Liver (tissue), 9 donors: ENCODE data around the gene MMP23B. TPM values are rescaled to one million over a fixed set of nuclear protein-coding genes. Genes with fewer than 3 reads are reported as not detected.

Source experiments
- DNase-seq: peaks from one replicate; pipeline ENCODE4 v3.0.0-alpha.2; 2017; ENCODE audit warnings: low spot score
- H3K27ac ChIP-seq, 2 donors: one replicate each; pipeline ENCODE4 v1.7.0; 2013; ENCODE audit warnings: inconsistent platforms in 2 of 2, low read length in 2 of 2, control low read depth in 1 of 2, low read depth in 1 of 2, mild to moderate bottlenecking in 1 of 2
- H3K27me3 ChIP-seq, 4 donors: one replicate each; pipeline versions ENCODE4 v1.6.1 to v1.7.0; 2013; ENCODE audit warnings: low read length in 3 of 4, inconsistent platforms in 1 of 4, mild to moderate bottlenecking in 1 of 4, moderate library complexity in 1 of 4; ENCODE audit not compliant: control insufficient read depth in 4 of 4, insufficient read depth in 4 of 4
- H3K36me3 ChIP-seq, 4 donors: one replicate each; pipeline versions ENCODE4 v1.6.1 to v1.7.0; 2013; ENCODE audit warnings: low read length in 3 of 4, mild to moderate bottlenecking in 3 of 4, low read depth in 1 of 4, moderate library complexity in 1 of 4; ENCODE audit not compliant: control insufficient read depth in 4 of 4, insufficient read depth in 3 of 4
- H3K4me1 ChIP-seq, 4 donors: one replicate each; pipeline versions ENCODE4 v1.6.1 to v1.7.0; 2013; ENCODE audit warnings: low read length in 3 of 4, mild to moderate bottlenecking in 3 of 4, moderate library complexity in 1 of 4; ENCODE audit not compliant: control insufficient read depth in 4 of 4, insufficient read depth in 4 of 4
- H3K4me3 ChIP-seq, 3 donors: one replicate each; pipeline versions ENCODE4 v1.6.1 to v1.7.0; 2013; ENCODE audit warnings: low read length in 3 of 3, control low read depth in 1 of 3, low read depth in 1 of 3, mild to moderate bottlenecking in 1 of 3
- H3K9ac ChIP-seq, 2 donors: one replicate each; pipeline ENCODE4 v1.7.0; 2013; ENCODE audit warnings: low read length in 2 of 2, mild to moderate bottlenecking in 2 of 2, moderate library complexity in 2 of 2, control low read depth in 1 of 2, low read depth in 1 of 2
- H3K9me3 ChIP-seq, 4 donors: one replicate each; pipeline versions ENCODE4 v1.6.1 to v1.7.0; 2013; ENCODE audit warnings: low read length in 3 of 4; ENCODE audit not compliant: control insufficient read depth in 4 of 4
- ATF3 ChIP-seq: IDR thresholded peaks from 2 replicates; pipeline ENCODE4 v1.6.1; 2016; ENCODE audit warnings: antibody characterized with exemption
- EGR1 ChIP-seq, 2 donors: IDR thresholded peaks; 2 replicates each; pipeline ENCODE4 v1.6.1; 2016 to 2018; ENCODE audit warnings: antibody characterized with exemption in 2 of 2, low read depth in 2 of 2
- FOXA1 ChIP-seq: IDR thresholded peaks from 2 replicates; pipeline ENCODE4 v1.6.1; 2016; ENCODE audit warnings: antibody characterized with exemption
- FOXA2 ChIP-seq: IDR thresholded peaks from 2 replicates; pipeline ENCODE4 v1.6.1; 2016; ENCODE audit warnings: antibody characterized with exemption
- GABPA ChIP-seq, 2 donors: IDR thresholded peaks in 1 of 2; conservative IDR thresholded peaks in 1 of 2; 2 replicates each; pipeline ENCODE4 v1.6.1; 2016; ENCODE audit warnings: antibody characterized with exemption in 2 of 2, mild to moderate bottlenecking in 1 of 2, moderate library complexity in 1 of 2
- HNF4A ChIP-seq, 2 donors: conservative IDR thresholded peaks; 2 replicates each; pipeline ENCODE4 v1.6.1; 2016; ENCODE audit warnings: antibody characterized with exemption in 2 of 2, mild to moderate bottlenecking in 2 of 2
- HNF4G ChIP-seq: IDR thresholded peaks from 2 replicates; pipeline ENCODE4 v1.6.1; 2016; ENCODE audit warnings: antibody characterized with exemption
- JUND ChIP-seq, 2 donors: IDR thresholded peaks; 2 replicates each; pipeline ENCODE4 v1.6.1; 2016; ENCODE audit warnings: antibody characterized with exemption in 2 of 2
- NR2F2 ChIP-seq: IDR thresholded peaks from 2 replicates; pipeline ENCODE4 v1.6.1; 2016; ENCODE audit warnings: antibody characterized with exemption
- RAD21 ChIP-seq, 2 donors: IDR thresholded peaks; 2 replicates each; pipeline ENCODE4 v1.6.1; 2016; ENCODE audit warnings: antibody characterized with exemption in 2 of 2, mild to moderate bottlenecking in 2 of 2
- REST ChIP-seq: IDR thresholded peaks from 2 replicates; pipeline ENCODE4 v1.6.1; 2016; ENCODE audit warnings: antibody characterized with exemption, mild to moderate bottlenecking
- RXRA ChIP-seq, 2 donors: IDR thresholded peaks; 2 replicates each; pipeline ENCODE4 v1.6.1; 2017 to 2018; ENCODE audit warnings: antibody characterized with exemption in 2 of 2, mild to moderate bottlenecking in 1 of 2
- TAF1 ChIP-seq: conservative IDR thresholded peaks from 2 replicates; pipeline ENCODE4 v1.6.1; 2016; ENCODE audit warnings: antibody characterized with exemption, mild to moderate bottlenecking
- YY1 ChIP-seq: IDR thresholded peaks from 2 replicates; pipeline ENCODE4 v1.6.1; 2016; ENCODE audit warnings: antibody characterized with exemption, mild to moderate bottlenecking
- WGBS: extraction: QIAGEN DNeasy Blood & Tissue Kit; methylation state at CpG from one replicate; pipeline ENCODE4 v1.1.7; 2013; 5-methylcytosine and 5-hydroxymethylcytosine counted together
- polyA plus RNA-seq, 2 donors: library from polyadenylated mRNA; stranded (reverse) in 1 of 2; unstranded in 1 of 2; fragments of 200-250 nt in 1 of 2; fragments of >200 nt in 1 of 2; fragmentation: Nextera tagmentation in 1 of 2; extraction: Ambion mirVana in 1 of 2; gene quantifications; one replicate each; pipeline versions ENCODE4 v1.2.1 to v1.2.3, GENCODE V29; 2013 to 2015
- total RNA-seq, 2 donors: library from RNA; depleted of rRNA; stranded (reverse); fragments of >200 nt; gene quantifications; one replicate each; pipeline ENCODE4 v1.2.3, GENCODE V29; 2014
- TF ChIP-seq, protein P1 (sequence below): IDR thresholded peaks from 2 replicates; pipeline ENCODE4 v1.6.1; 2016; ENCODE audit warnings: antibody characterized with exemption
- donor health status: healthy.
- donor health status: healthy.
- donor health status: healthy.
- donor health status: healthy.
- donor health status: healthy.

MMP23B gene
- total and polyA plus RNA-seq, 4 donors, result 0.92 to 4.2 (median 1.5) TPM

- H3K27ac ChIP-seq, result no peak overlapping the region
- no peak for DNase-seq
- H3K9me3 ChIP-seq, result no peaks in the 10 kb centered on the region
- H3K36me3 ChIP-seq, result no peaks in the 10 kb centered on the region
- H3K4me3 ChIP-seq, result no peak overlapping the region
- 76% methylated on average over 9 of the region's 9 CpGs for WGBS
- no peak overlapping the region for H3K9ac ChIP-seq
- TF ChIP-seq NR2F2 (no peak), FOXA1 (no peak), EGR1 (IDR thresholded peaks at IDR 0.05; ENCODE audit: low read depth in 2 of 2) (no peak), HNF4A (conservative IDR thresholded peaks at IDR 0.05) (no peak), REST (no peak), ATF3 (no peak), TAF1 (no peak), RAD21 (IDR thresholded peaks at IDR 0.05) (no peak), HNF4G (no peak)
- TF ChIP-seq, protein P1, sequence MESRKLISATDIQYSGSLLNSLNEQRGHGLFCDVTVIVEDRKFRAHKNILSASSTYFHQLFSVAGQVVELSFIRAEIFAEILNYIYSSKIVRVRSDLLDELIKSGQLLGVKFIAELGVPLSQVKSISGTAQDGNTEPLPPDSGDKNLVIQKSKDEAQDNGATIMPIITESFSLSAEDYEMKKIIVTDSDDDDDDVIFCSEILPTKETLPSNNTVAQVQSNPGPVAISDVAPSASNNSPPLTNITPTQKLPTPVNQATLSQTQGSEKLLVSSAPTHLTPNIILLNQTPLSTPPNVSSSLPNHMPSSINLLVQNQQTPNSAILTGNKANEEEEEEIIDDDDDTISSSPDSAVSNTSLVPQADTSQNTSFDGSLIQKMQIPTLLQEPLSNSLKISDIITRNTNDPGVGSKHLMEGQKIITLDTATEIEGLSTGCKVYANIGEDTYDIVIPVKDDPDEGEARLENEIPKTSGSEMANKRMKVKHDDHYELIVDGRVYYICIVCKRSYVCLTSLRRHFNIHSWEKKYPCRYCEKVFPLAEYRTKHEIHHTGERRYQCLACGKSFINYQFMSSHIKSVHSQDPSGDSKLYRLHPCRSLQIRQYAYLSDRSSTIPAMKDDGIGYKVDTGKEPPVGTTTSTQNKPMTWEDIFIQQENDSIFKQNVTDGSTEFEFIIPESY, result no peak
- peaks cover 3 to 31% (median 27%) of the 10 kb centered on the region in 4 donors for H3K4me1 ChIP-seq
- no peaks in the 10 kb centered on the region for H3K27me3 ChIP-seq
These were observed 21.2 kb upstream of the MMP23B start for GRCh38 chr1:1610796-1611195.

GRCh38 chr1:1612104-1612400 lies 19.9 kb upstream of the MMP23B start:
- no peaks in the 10 kb centered on the region for H3K27me3 ChIP-seq
- H3K27ac ChIP-seq, result no peak overlapping the region
- DNase-seq, result no peak
- no peak overlapping the region for H3K9ac ChIP-seq
- H3K36me3 ChIP-seq, result no peaks in the 10 kb centered on the region
- WGBS, result 96% methylated on average over 3 of the region's 3 CpGs
- H3K4me1 ChIP-seq, result peaks cover 8 to 41% (median 36%) of the 10 kb centered on the region in 4 donors
- no peaks in the 10 kb centered on the region for H3K9me3 ChIP-seq
- TF ChIP-seq EGR1 (IDR thresholded peaks at IDR 0.05; ENCODE audit: low read depth in 2 of 2), result no peak
- TF ChIP-seq, protein P1, result no peak
- TF ChIP-seq FOXA2, result no peak
- TF ChIP-seq RXRA (IDR thresholded peaks at IDR 0.05), result no peak
- TF ChIP-seq HNF4G, result no peak
- no peak for TF ChIP-seq GABPA (IDR thresholded peaks at IDR 0.05 in 1 of 2, conservative IDR thresholded peaks at IDR 0.05 in 1 of 2)
- TF ChIP-seq FOXA1, result no peak
- no peak for TF ChIP-seq JUND (IDR thresholded peaks at IDR 0.05)
- TF ChIP-seq REST, result no peak
- TF ChIP-seq YY1, result no peak
- no peak overlapping the region for H3K4me3 ChIP-seq
